ENCODE results near the gene DSG2. TPM values are rescaled to one million over a fixed set of nuclear protein-coding genes. Genes with fewer than 3 reads are reported as not detected.

DSG2 gene
- total RNA-seq, 2 donors from 2014 or later, result 112 to 144 TPM

DNA sequence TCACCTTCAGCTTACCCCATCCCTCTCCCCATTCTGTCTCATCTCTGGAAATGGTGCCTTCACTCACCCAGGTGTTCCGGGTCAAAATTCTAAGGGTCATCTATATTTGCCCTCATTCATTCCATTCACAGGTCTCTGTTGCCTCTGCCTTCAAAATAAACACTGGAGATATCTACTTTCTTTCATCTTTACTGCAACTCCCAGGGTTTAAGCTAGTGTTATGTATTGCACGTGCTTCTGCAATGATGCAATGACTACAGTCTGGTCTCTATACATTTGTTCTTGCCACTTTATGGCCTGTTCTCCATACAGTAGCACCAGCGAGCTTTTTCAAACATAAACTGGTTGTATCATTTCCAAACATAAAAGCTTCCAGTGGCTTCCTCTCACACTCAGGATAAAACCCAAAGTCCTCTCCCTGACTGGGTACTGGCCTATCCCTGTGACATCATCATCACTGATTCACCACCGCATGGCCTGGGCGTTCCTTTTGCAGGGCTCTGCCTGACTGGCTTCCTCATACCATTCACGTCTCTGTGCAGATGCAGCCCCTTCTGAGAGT, 14.3 kb downstream of the DSG2 start:
- H3K4me3 Mint-ChIP-seq, result no peak overlapping the region
- H3K27ac Mint-ChIP-seq, result peak overlapping the region; percentile 65

DNA sequence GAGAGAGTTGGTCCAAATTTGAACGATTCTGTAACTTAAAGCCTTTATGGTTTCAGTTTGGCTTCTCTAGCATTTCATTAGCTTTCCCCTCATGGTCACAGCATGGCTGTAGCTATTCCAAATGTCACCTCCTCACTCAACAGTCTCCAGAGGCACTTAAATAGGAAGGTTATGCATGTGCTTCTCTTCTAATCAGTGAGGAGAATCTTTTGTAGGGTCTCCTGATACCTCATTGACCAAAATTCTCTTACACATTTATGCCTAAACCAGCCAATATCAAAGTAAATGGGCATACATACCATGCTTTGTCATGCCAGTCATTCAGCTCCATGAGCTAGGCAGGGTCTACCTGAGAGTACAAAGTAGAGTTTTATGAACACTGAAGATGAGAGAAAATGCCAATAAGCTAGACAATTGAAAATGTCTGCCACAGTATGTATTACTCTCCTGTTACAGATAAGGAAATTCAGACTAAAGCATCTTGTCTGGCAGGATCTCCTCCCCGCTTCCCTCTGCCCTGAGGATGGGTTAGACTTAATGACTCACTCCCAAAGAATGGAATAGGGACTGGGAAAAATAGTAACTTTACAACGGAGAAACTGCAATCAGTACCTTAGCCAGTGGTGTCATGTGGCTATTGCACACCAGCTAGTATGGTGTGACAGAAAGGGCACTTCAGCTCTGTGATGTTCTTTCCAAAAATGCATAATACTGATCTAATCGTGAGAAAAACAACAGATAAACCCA, 15.4 kb downstream of the DSG2 start:
- WGBS, 2 experiments (ENCODE audit: insufficient coverage in 1 of 2, insufficient read length in 1 of 2), result 86 to 89% methylated on average over 3 to 4 of the region's 4 CpGs
- H3K9me3 ChIP-seq (ENCODE audit: control insufficient read depth, low read length), result no peaks in the 10 kb centered on the region
- H3K27ac Mint-ChIP-seq, result peak overlapping the region; percentile 28
- peak; percentile 59 for DNase-seq
- H3K9ac ChIP-seq (ENCODE audit: extremely low read depth, low read length, poor library complexity, severe bottlenecking), result no peak overlapping the region
- H3K4me3 ChIP-seq (ENCODE audit: low read length), result no peak overlapping the region
- H3K27me3 Mint-ChIP-seq (ENCODE audit: insufficient read depth), result no peaks in the 10 kb centered on the region
- no peaks in the 10 kb centered on the region for H3K36me3 ChIP-seq (ENCODE audit: control insufficient read depth, insufficient read depth, low read length)
- peaks cover 5% of the 10 kb centered on the region for H3K36me3 Mint-ChIP-seq (ENCODE audit: low read depth)
- H3K4me1 Mint-ChIP-seq, result peaks cover 26% of the 10 kb centered on the region
- no peaks in the 10 kb centered on the region for H3K27me3 ChIP-seq (ENCODE audit: control insufficient read depth, insufficient read depth, low read length, poor library complexity, severe bottlenecking)
- no peak overlapping the region for H3K4me3 Mint-ChIP-seq
- no peak overlapping the region for H3K27ac ChIP-seq (ENCODE audit: low read depth, low read length)
- no peaks in the 10 kb centered on the region for H3K9me3 Mint-ChIP-seq
- TF ChIP-seq, protein P1, sequence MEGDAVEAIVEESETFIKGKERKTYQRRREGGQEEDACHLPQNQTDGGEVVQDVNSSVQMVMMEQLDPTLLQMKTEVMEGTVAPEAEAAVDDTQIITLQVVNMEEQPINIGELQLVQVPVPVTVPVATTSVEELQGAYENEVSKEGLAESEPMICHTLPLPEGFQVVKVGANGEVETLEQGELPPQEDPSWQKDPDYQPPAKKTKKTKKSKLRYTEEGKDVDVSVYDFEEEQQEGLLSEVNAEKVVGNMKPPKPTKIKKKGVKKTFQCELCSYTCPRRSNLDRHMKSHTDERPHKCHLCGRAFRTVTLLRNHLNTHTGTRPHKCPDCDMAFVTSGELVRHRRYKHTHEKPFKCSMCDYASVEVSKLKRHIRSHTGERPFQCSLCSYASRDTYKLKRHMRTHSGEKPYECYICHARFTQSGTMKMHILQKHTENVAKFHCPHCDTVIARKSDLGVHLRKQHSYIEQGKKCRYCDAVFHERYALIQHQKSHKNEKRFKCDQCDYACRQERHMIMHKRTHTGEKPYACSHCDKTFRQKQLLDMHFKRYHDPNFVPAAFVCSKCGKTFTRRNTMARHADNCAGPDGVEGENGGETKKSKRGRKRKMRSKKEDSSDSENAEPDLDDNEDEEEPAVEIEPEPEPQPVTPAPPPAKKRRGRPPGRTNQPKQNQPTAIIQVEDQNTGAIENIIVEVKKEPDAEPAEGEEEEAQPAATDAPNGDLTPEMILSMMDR (conservative IDR thresholded peaks at IDR 0.05), result no peak
- peaks cover 4% of the 10 kb centered on the region for H3K4me1 ChIP-seq (ENCODE audit: control insufficient read depth, insufficient read depth, low read length)

More for the DNA sequence above, 14.3 kb downstream of the DSG2 start:
- Histone ChIP-seq H3K36me3 (ENCODE audit: control insufficient read depth, insufficient read depth, low read length) (no peaks in the 10 kb centered on the region), H3K27ac (ENCODE audit: low read depth, low read length) (no peak overlapping the region), H3K9ac (ENCODE audit: extremely low read depth, low read length, poor library complexity, severe bottlenecking) (no peak overlapping the region), H3K4me1 (ENCODE audit: control insufficient read depth, insufficient read depth, low read length) (peaks cover 4% of the 10 kb centered on the region), H3K9me3 (ENCODE audit: control insufficient read depth, low read length) (no peaks in the 10 kb centered on the region), H3K27me3 (ENCODE audit: control insufficient read depth, insufficient read depth, low read length, poor library complexity, severe bottlenecking) (no peaks in the 10 kb centered on the region), H3K4me3 (ENCODE audit: low read length) (no peak overlapping the region)
- Mint-ChIP-seq H3K27me3 (ENCODE audit: insufficient read depth) (no peaks in the 10 kb centered on the region), H3K36me3 (ENCODE audit: low read depth) (peaks cover 9% of the 10 kb centered on the region), H3K9me3 (peaks cover 5% of the 10 kb centered on the region), H3K4me1 (peaks cover 23% of the 10 kb centered on the region)
- 89 to 91% methylated on average over 6 of the region's 6 CpGs for WGBS, 2 experiments (ENCODE audit: insufficient coverage in 1 of 2, insufficient read length in 1 of 2)
- DNase-seq, result no peak
- TF ChIP-seq, protein P1 (conservative IDR thresholded peaks at IDR 0.05), result no peak

DNA sequence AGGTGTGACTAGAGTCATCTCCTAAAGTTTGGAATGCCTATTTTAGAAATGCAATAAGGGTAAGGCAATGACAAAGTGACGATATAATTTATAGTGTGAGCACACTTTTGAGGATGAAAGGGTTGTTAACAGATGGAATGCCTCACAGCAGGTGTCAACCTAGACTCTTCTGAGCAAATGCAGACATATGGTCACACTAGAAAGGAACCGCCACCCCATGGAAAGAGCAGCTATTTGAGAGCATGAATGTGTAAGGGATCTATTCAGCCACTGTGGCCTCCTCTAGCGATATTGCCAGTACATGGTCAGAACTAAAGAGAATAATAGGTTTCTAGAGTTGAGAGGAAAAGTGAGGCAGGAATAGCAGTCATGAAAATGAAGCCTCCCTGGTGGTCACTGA, 18.5 kb downstream of the DSG2 start:
- H3K9me3 ChIP-seq (ENCODE audit: control insufficient read depth, low read length), result no peaks in the 10 kb centered on the region
- no peak overlapping the region for H3K9ac ChIP-seq (ENCODE audit: extremely low read depth, low read length, poor library complexity, severe bottlenecking)
- H3K4me3 Mint-ChIP-seq, result no peak overlapping the region
- H3K27ac ChIP-seq (ENCODE audit: low read depth, low read length), result no peak overlapping the region
- peaks cover 22% of the 10 kb centered on the region for H3K4me1 Mint-ChIP-seq
- WGBS, 2 experiments (ENCODE audit: insufficient coverage in 1 of 2, insufficient read length in 1 of 2), result 91 to 94% methylated on average over 3 of the region's 3 CpGs
- TF ChIP-seq, protein P1 (conservative IDR thresholded peaks at IDR 0.05), result peak; percentile 32
- H3K27ac Mint-ChIP-seq, result no peak overlapping the region
- no peaks in the 10 kb centered on the region for H3K27me3 ChIP-seq (ENCODE audit: control insufficient read depth, insufficient read depth, low read length, poor library complexity, severe bottlenecking)
- H3K36me3 ChIP-seq (ENCODE audit: control insufficient read depth, insufficient read depth, low read length), result peaks cover 20% of the 10 kb centered on the region
- no peak overlapping the region for H3K4me3 ChIP-seq (ENCODE audit: low read length)
- peaks cover 23% of the 10 kb centered on the region for H3K36me3 Mint-ChIP-seq (ENCODE audit: low read depth)
- H3K4me1 ChIP-seq (ENCODE audit: control insufficient read depth, insufficient read depth, low read length), result no peaks in the 10 kb centered on the region
- H3K9me3 Mint-ChIP-seq, result no peaks in the 10 kb centered on the region
- DNase-seq, result no peak
- no peaks in the 10 kb centered on the region for H3K27me3 Mint-ChIP-seq (ENCODE audit: insufficient read depth)

Measured in endodermal cell (in vitro differentiated cells).